HTERT RPE-1 (cell line): ENCODE measurements around the gene RPS27L.

Experiments
- in situ Hi-C: fragments of 300-500 bp; cut with MboI; formaldehyde crosslinking; loops from 4 replicates; pipeline ENCODE4 v1.14.3; 2020; ENCODE audit warnings: low sequenced_read_pairs

Gene RPS27L

GRCh38 chr15:63157118-63157843, at the start of gene RPS27L:
RPS27L (minus strand) TSS chr15:63157477; CDS start chr15:63157405, 72 bp downstream.
- in situ Hi-C loops, result no loop called here

GRCh38 chr15:63206079-63206478, 48.8 kb upstream of the RPS27L start:
- in situ Hi-C loops, result no loop called here

- in situ Hi-C loops, result no loop called here
Observed at GRCh38 chr15:63203451-63204090, 46.3 kb upstream of the RPS27L start.

- in situ Hi-C loops, result no loop called here
Observed at GRCh38 chr15:63202861-63203260, 45.6 kb upstream of the RPS27L start.

- in situ Hi-C loops, result no loop called here
Observed at GRCh38 chr15:63200464-63201249, 43.4 kb upstream of the RPS27L start.

- in situ Hi-C loops, result no loop called here
Observed at GRCh38 chr15:63198371-63199250, 41.3 kb upstream of the RPS27L start.

GRCh38 chr15:63197626-63198025, 40.3 kb upstream of the RPS27L start:
- in situ Hi-C loops, result no loop called here

GRCh38 chr15:63196842-63197241, 39.6 kb upstream of the RPS27L start:
- in situ Hi-C loops, result no loop called here

- in situ Hi-C loops, result no loop called here
Observed at GRCh38 chr15:63195569-63196015, 38.3 kb upstream of the RPS27L start.

GRCh38 chr15:63194880-63195568, 37.7 kb upstream of the RPS27L start:
- in situ Hi-C loops, result no loop called here

GRCh38 chr15:63194302-63194701, 37.0 kb upstream of the RPS27L start:
- in situ Hi-C loops, result no loop called here

GRCh38 chr15:63192619-63193206, 35.4 kb upstream of the RPS27L start:
- in situ Hi-C loops, result no loop called here

- in situ Hi-C loops, result no loop called here
Observed at GRCh38 chr15:63191895-63192618, 34.8 kb upstream of the RPS27L start.

GRCh38 chr15:63190769-63191649, 33.7 kb upstream of the RPS27L start:
- in situ Hi-C loops, result no loop called here

GRCh38 chr15:63189941-63190768, 32.9 kb upstream of the RPS27L start:
- in situ Hi-C loops, result no loop called here

- in situ Hi-C loops, result no loop called here
Observed at GRCh38 chr15:63188926-63189871, 31.9 kb upstream of the RPS27L start, which contains the start of gene RAB8B. RAB8B (plus strand) TSS chr15:63189606; CDS start chr15:63189625, 19 bp downstream.
